PC-3 (cell line): Measurements from ENCODE around the gene MINK1.

Experiments used
- EZH2 ChIP-seq: fragments of 300-600 bp; sonication (generic); IDR thresholded peaks from one replicate; pipeline ENCODE4 v1.6.1; 2017; ENCODE audit warnings: antibody characterized with exemption, mild to moderate bottlenecking, low read length; ENCODE audit not compliant: unreplicated experiment
- EZH2phosphoT487 ChIP-seq: fragments of 300-600 bp; sonication (generic); IDR thresholded peaks from 2 replicates; pipeline ENCODE4 v1.6.1; 2018; ENCODE audit warnings: mild to moderate bottlenecking, antibody characterized with exemption, low read length, borderline replicate concordance
- TF ChIP-seq, protein P1 (sequence below): fragments of 300-600 bp; sonication (generic); conservative IDR thresholded peaks from 2 replicates; pipeline ENCODE4 v1.5.1; 2017; ENCODE audit warnings: antibody characterized with exemption, low read depth, mild to moderate bottlenecking, low read length

DNA sequence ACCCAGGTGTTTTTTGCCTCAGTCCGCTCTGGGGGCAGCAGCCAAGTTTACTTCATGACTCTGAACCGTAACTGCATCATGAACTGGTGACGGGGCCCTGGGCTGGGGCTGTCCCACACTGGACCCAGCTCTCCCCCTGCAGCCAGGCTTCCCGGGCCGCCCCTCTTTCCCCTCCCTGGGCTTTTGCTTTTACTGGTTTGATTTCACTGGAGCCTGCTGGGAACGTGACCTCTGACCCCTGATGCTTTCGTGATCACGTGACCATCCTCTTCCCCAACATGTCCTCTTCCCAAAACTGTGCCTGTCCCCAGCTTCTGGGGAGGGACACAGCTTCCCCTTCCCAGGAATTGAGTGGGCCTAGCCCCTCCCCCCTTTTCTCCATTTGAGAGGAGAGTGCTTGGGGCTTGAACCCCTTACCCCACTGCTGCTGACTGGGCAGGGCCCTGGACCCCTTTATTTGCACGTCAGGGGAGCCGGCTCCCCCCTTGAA, 64.1 kb downstream of the MINK1 start:
- TF ChIP-seq, protein P1, sequence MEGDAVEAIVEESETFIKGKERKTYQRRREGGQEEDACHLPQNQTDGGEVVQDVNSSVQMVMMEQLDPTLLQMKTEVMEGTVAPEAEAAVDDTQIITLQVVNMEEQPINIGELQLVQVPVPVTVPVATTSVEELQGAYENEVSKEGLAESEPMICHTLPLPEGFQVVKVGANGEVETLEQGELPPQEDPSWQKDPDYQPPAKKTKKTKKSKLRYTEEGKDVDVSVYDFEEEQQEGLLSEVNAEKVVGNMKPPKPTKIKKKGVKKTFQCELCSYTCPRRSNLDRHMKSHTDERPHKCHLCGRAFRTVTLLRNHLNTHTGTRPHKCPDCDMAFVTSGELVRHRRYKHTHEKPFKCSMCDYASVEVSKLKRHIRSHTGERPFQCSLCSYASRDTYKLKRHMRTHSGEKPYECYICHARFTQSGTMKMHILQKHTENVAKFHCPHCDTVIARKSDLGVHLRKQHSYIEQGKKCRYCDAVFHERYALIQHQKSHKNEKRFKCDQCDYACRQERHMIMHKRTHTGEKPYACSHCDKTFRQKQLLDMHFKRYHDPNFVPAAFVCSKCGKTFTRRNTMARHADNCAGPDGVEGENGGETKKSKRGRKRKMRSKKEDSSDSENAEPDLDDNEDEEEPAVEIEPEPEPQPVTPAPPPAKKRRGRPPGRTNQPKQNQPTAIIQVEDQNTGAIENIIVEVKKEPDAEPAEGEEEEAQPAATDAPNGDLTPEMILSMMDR = no peak
- TF ChIP-seq EZH2phosphoT487 (no peak), EZH2 (no peak)
